ENCODE data around the gene HOPX.

GRCh38 chr4:56677711-56678110, 3.4 kb downstream of the HOPX start:
- no peak for TF ChIP-seq GATA2 (IDR thresholded peaks at IDR 0.05; ENCODE audit: low read depth, low read length)
- no peak for TF ChIP-seq GATA3 (IDR thresholded peaks at IDR 0.05; ENCODE audit: low read depth, low read length)

Measured in SH-SY5Y (cell line).